ENCODE results near the gene CYBC1.

The CYBC1 gene

DNA sequence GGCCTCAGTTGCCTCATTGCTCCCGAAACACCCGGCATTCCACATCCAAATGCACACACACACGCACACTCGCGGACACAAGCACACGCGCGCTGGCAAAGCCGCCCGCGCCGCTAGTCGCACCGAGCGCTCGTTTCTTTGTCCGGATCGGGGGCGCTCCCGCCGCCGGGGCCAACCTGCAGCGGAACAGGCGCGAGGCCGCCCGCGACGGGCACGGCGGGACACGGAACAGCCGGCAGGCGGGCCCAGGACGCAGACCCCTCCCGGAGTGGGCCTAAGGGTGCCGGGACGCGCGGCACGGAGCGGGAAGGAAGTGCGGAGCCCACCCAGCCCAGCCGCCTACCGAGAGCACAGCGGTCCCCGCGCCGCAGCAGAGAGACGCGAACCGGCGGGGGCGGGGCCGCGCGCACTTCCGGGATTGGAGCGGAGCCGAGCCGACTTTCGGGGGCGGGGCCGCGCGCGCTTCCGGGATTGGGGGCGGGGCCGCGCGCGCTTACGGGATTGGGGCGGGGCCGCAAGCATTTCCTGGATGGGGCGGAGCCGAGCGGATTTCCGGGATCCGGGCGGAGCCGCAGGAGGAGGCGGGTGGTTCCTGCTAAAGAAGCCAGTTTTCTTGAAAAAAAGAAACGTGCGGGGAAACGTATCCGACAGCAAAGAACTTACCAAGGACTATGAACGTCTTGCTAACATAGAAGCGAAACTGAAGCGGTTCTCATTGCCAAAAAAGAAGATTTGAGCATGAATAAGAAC lies at the start of gene CYBC1:
Gene CYBC1 (minus strand): TSS at position 396 of the 750 bp plus-strand sequence. CDS start 1,498 bp downstream, outside the sequence.
- H3K36me3 ChIP-seq (replicated peaks), result no peaks in the 10 kb centered on the region
- in situ Hi-C loops (cut with HindIII; ENCODE audit: low pct_ligation_motif_present, low sequenced_read_pairs), result no loop called here
- peak within 1 kb of the TSS; percentile 78 for H3K4me3 ChIP-seq (ENCODE audit: low read depth, low read length)
- peak within 1 kb of the TSS; percentile 63 for H3K27ac ChIP-seq
- TF ChIP-seq, protein P1, sequence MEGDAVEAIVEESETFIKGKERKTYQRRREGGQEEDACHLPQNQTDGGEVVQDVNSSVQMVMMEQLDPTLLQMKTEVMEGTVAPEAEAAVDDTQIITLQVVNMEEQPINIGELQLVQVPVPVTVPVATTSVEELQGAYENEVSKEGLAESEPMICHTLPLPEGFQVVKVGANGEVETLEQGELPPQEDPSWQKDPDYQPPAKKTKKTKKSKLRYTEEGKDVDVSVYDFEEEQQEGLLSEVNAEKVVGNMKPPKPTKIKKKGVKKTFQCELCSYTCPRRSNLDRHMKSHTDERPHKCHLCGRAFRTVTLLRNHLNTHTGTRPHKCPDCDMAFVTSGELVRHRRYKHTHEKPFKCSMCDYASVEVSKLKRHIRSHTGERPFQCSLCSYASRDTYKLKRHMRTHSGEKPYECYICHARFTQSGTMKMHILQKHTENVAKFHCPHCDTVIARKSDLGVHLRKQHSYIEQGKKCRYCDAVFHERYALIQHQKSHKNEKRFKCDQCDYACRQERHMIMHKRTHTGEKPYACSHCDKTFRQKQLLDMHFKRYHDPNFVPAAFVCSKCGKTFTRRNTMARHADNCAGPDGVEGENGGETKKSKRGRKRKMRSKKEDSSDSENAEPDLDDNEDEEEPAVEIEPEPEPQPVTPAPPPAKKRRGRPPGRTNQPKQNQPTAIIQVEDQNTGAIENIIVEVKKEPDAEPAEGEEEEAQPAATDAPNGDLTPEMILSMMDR (IDR thresholded peaks at IDR 0.05; ENCODE audit: low read depth, low read length, missing control alignments), result no peak
- H3K27me3 ChIP-seq (replicated peaks), result no peaks in the 10 kb centered on the region
- DNase-seq, result peak; percentile 82

GRCh38 chr17:82497483-82498405 lies 47.2 kb upstream of the CYBC1 start:
- TF ChIP-seq, protein P1 (IDR thresholded peaks at IDR 0.05; ENCODE audit: low read depth, low read length, missing control alignments), result no peak
- in situ Hi-C loops (cut with HindIII; ENCODE audit: low pct_ligation_motif_present, low sequenced_read_pairs), result no loop called here
- Histone ChIP-seq H3K27me3 (replicated peaks) (no peaks in the 10 kb centered on the region), H3K27ac (no peak overlapping the region), H3K36me3 (replicated peaks) (no peaks in the 10 kb centered on the region), H3K4me3 (ENCODE audit: low read depth, low read length) (peak overlapping the region; percentile 55)
- peak; percentile 31 for DNase-seq

GRCh38 chr17:82496529-82497434 lies 46.2 kb upstream of the CYBC1 start:
- TF ChIP-seq, protein P1 (IDR thresholded peaks at IDR 0.05; ENCODE audit: low read depth, low read length, missing control alignments), result no peak
- Histone ChIP-seq H3K4me3 (ENCODE audit: low read depth, low read length) (peak overlapping the region; percentile 64), H3K27me3 (replicated peaks) (no peaks in the 10 kb centered on the region), H3K36me3 (replicated peaks) (no peaks in the 10 kb centered on the region), H3K27ac (peak overlapping the region; percentile 7)
- DNase-seq, result peak; percentile 87
- in situ Hi-C loops (cut with HindIII; ENCODE audit: low pct_ligation_motif_present, low sequenced_read_pairs), result no loop called here

DNA sequence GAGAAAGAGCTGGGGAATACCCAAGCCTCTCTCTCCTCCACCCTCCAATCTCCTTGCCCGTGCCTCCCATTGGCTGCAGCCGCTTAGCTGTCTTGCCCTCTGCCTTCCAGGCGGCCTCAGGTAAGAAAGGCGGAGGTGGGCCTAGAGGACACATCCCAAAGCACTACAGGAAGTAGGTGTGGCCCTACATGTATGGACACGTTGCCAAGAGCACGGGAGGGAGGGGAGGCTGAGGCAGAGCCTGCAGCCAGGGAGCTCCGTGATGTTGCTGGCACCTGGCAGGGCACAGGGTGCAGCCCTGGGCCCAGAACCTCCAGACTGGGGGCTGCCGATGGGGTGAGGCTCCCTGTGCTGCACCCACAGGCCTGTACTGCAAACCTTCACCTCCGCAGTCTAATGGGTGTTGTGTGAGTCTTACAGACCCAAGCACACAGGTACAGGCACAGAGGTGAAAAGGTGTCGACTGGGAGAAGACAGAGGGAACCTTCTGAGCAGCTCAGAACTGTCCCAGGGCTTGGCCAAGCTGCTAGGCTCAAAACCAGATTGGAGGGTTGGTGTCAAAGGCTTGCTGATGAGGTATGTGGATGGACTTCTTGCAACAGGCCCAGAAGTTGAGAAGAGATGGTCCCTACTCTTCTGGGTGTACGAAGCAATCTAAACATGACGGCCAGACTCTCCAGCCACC lies 45.4 kb upstream of the CYBC1 start:
- Histone ChIP-seq H3K4me3 (ENCODE audit: low read depth, low read length) (no peak overlapping the region), H3K27me3 (replicated peaks) (no peaks in the 10 kb centered on the region), H3K27ac (no peak overlapping the region), H3K36me3 (replicated peaks) (no peaks in the 10 kb centered on the region)
- in situ Hi-C loops (cut with HindIII; ENCODE audit: low pct_ligation_motif_present, low sequenced_read_pairs), result no loop called here
- no peak for DNase-seq
- TF ChIP-seq, protein P1 (IDR thresholded peaks at IDR 0.05; ENCODE audit: low read depth, low read length, missing control alignments), result no peak

All from brain microvascular endothelial cell (primary cell).